NB4 (cell line): ENCODE measurements around the gene LNX2.

Source experiments
- DNase-seq: peaks from one replicate; pipeline ENCODE4 v3.0.0; 2010; ENCODE audit warnings: low read depth
- H3K4me3 ChIP-seq: one replicate; pipeline ENCODE4 v1.5.1; 2011; ENCODE audit warnings: mild to moderate bottlenecking, low read depth, low read length, moderate library complexity
- MYC ChIP-seq: IDR thresholded peaks from 2 replicates; pipeline ENCODE4 v1.6.1; 2011; ENCODE audit warnings: low read depth, low read length
- POLR2A ChIP-seq: IDR thresholded peaks from 2 replicates; pipeline ENCODE4 v1.6.1; 2011; ENCODE audit warnings: mild to moderate bottlenecking; ENCODE audit not compliant: insufficient read length; ENCODE audit errors: extremely low read depth
- TF ChIP-seq, protein P1 (sequence below): IDR thresholded peaks from one replicate; pipeline ENCODE4 v1.5.1; 2012; ENCODE audit warnings: low read depth, low read length
- TF ChIP-seq, protein P2 (sequence below): IDR thresholded peaks from 2 replicates; pipeline ENCODE4 v1.6.1; 2011; ENCODE audit warnings: low read depth, low read length

The LNX2 gene

DNA sequence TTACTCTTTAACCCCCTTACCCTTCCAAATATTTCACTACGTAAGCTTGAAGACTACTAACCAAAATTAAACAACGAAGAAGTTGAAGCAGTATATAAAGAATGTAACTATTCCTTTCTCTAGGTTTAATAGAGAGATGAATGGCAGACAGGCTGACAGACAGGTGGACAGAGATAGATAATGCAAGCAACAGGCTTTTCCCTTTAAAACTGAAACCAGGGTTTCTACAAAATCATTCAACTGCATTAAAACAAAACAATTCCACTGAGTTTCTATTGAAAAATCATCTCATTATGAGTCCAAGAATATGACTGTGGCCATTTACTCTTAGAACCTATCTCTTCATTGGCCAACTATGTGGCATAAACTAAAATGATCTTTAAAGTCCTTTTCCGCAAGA lies 15.2 kb downstream of the LNX2 start:
- TF ChIP-seq, protein P1, sequence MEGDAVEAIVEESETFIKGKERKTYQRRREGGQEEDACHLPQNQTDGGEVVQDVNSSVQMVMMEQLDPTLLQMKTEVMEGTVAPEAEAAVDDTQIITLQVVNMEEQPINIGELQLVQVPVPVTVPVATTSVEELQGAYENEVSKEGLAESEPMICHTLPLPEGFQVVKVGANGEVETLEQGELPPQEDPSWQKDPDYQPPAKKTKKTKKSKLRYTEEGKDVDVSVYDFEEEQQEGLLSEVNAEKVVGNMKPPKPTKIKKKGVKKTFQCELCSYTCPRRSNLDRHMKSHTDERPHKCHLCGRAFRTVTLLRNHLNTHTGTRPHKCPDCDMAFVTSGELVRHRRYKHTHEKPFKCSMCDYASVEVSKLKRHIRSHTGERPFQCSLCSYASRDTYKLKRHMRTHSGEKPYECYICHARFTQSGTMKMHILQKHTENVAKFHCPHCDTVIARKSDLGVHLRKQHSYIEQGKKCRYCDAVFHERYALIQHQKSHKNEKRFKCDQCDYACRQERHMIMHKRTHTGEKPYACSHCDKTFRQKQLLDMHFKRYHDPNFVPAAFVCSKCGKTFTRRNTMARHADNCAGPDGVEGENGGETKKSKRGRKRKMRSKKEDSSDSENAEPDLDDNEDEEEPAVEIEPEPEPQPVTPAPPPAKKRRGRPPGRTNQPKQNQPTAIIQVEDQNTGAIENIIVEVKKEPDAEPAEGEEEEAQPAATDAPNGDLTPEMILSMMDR, result no peak
- TF ChIP-seq MYC (no peak), POLR2A (no peak)
- TF ChIP-seq, protein P2, sequence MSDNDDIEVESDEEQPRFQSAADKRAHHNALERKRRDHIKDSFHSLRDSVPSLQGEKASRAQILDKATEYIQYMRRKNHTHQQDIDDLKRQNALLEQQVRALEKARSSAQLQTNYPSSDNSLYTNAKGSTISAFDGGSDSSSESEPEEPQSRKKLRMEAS, result no peak
- H3K4me3 ChIP-seq, result no peak overlapping the region
- DNase-seq, result no peak

GRCh38 chr13:27601803-27602202 lies 18.5 kb downstream of the LNX2 start:
- no peak overlapping the region for H3K4me3 ChIP-seq
- no peak for DNase-seq
- TF ChIP-seq, protein P2, result no peak
- TF ChIP-seq POLR2A, result no peak
- TF ChIP-seq, protein P1, result no peak
- no peak for TF ChIP-seq MYC

- no peak overlapping the region for H3K4me3 ChIP-seq
- TF ChIP-seq, protein P2, result no peak
- TF ChIP-seq, protein P1, result no peak
- TF ChIP-seq POLR2A, result no peak
- TF ChIP-seq MYC, result no peak
- DNase-seq, result no peak
Measured at GRCh38 chr13:27601208-27601607, 19.1 kb downstream of the LNX2 start.

DNA sequence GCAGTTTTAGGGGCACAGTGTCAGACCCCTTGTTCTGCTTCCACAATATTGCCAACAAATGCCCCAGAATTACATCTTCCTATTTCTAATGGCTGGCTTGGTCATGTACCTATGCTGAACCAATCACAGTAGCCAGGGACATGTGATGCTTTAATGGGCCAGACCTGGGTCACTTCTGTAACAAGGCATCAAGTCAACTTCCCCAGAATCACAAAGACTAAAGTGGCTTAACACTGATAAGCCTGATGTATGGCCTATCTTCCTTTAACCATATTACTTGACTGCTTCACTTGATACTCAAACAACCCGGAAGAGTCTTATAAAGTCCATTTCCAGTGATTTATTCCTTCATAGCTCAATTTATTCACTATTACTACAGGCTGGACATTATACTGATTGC lies 19.6 kb downstream of the LNX2 start:
- TF ChIP-seq, protein P1, result no peak
- TF ChIP-seq MYC (no peak), POLR2A (no peak)
- TF ChIP-seq, protein P2, result no peak
- no peak for DNase-seq

DNA sequence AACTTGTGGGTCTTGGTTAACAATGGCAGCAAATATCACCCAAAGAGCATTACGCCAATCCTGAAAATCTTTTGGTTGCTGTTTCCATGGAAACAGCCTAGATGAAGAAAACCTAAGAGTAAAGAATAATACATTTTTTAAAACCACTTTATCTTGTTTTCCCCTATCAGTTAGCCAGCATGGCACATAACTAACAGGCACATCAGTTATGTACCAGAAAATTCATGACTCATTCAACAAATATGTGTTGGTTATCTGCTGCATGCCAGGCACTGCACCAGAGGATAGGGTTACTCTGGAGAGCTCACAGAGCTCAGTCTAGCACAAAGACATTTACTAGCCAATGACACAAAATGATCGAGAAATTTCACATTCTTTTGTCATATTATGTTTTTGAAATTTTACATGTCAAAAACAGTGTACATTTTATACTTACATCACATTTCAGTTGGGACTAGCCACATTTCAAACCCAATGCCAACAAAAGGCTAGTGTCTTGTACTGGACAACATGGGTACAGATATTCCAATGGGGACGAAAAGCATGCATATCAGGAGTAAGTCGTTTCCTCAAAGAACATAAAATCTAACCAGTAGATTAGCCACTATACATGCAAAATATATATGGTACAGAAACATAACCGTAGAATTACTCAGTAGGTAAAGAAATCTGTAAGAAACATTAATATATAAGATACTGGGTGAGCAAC lies 20.3 kb downstream of the LNX2 start:
- DNase-seq, result no peak

More for the DNA sequence above, 19.6 kb downstream of the LNX2 start:
- H3K4me3 ChIP-seq, result no peak overlapping the region

More for the DNA sequence above, 20.3 kb downstream of the LNX2 start:
- H3K4me3 ChIP-seq, result no peak overlapping the region
- TF ChIP-seq, protein P2, result no peak
- TF ChIP-seq, protein P1, result no peak
